WTC11 (cell line): ENCODE data around the gene EPN3.

Source experiments
- ZNF219 ChIP-seq: sonication (generic); formaldehyde crosslinking; IDR thresholded peaks from 2 replicates; pipeline ENCODE4 v1.8.0; 2023; ENCODE audit warnings: missing genetic modification reagents, mild to moderate bottlenecking, borderline replicate concordance
- TF ChIP-seq, protein P1 (sequence below): sonication (generic); formaldehyde crosslinking; IDR thresholded peaks from 2 replicates; pipeline ENCODE4 v1.8.1; 2023; ENCODE audit warnings: mild to moderate bottlenecking, missing genetic modification reagents

GRCh38 chr17:50488880-50489279 lies 43.7 kb upstream of the EPN3 start:
- no peak for TF ChIP-seq ZNF219 (CRISPR knock-in tag)
- TF ChIP-seq, protein P1, sequence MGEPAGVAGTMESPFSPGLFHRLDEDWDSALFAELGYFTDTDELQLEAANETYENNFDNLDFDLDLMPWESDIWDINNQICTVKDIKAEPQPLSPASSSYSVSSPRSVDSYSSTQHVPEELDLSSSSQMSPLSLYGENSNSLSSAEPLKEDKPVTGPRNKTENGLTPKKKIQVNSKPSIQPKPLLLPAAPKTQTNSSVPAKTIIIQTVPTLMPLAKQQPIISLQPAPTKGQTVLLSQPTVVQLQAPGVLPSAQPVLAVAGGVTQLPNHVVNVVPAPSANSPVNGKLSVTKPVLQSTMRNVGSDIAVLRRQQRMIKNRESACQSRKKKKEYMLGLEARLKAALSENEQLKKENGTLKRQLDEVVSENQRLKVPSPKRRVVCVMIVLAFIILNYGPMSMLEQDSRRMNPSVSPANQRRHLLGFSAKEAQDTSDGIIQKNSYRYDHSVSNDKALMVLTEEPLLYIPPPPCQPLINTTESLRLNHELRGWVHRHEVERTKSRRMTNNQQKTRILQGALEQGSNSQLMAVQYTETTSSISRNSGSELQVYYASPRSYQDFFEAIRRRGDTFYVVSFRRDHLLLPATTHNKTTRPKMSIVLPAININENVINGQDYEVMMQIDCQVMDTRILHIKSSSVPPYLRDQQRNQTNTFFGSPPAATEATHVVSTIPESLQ (CRISPR knock-in tag) = no peak
